Measurements from ENCODE around the gene RAB27B.

The RAB27B gene

DNA sequence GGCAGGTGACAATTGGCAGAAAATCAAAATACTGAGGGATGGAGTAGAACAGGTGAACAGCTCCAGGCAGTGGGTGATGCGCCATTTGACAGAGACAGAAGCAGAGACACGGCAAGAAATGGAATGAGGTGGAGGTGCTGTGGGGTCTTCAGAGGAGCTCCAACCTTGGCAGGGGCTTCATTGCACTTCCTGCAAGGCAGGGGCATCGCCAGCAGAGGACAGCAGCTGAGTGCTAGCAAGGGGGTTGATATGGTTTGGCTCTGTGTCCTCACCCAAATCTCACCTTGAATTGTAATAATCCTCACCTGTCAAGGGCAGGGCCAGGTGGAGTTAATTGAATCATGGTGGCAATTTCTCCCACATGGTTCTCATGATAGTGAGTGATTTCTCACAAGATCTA is 88.2 kb downstream of the RAB27B start:
- no peak for DNase-seq

DNA sequence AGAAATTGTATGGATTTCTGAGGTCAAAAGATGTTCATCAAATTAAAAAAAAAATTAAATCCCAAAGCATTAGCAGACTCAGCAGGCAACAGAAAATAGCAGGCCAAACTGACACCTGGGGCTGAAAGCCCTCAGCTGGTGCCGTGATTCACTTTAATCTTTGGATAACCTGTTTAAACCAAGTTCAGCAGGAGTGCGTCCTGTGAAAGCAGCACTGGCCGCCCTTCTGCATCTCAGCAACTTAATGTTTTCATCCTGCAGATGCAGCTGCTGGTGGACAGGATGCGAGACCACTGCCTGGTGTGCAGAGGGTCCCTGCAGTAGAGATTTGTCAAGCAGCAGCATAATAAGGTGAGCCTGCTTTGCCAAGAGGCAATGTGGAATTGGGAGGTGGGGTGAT is 89.8 kb downstream of the RAB27B start:
- no peak for DNase-seq

DNA sequence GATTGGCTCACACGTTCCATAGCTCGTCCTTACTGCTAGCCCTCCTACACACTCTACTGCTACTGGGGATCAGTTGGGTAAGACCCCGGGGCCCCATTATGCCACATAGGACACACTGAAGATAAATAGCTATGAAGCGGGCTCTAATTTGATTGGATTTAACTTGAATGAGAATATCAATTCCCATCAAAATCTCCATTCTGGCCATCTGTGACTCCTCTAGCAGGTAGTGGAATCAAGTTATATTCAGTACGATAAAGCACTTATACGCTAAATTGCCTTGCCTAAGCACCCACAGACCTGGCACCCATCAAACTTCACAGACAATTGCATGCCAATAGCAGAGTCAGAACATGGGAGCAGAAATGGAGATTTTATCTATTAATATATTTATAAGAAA is 91.1 kb downstream of the RAB27B start:
- no peak for DNase-seq

DNA sequence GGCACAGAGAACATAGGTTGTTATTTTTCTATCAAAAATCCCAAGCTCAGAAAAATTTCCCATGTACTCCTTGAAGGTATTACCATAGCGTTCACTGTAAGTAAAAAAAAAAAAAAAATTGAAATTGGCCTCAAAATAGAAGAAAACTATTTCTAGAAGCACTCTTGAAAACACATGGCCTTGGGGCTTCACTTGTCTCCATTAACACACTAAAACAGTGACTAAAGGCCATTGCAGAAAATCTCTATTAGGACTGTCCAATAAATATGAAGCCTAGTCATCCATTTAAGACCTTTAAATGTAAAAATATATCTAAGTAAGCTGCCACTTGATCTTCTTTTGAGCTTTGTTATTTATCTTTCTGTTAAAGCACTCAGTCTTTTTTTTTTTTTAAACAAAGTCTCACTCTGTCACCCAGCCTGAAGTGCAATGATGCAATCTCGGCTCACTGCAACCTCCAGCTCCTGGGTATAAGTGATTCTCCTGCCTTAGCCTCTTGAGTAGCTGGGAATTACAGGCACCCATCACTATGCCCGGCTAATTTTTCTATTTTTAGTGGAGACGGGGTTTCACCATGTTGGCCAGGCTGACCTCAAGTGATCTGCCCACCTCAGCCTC is 95.2 kb downstream of the RAB27B start:
- no peak for DNase-seq

DNA sequence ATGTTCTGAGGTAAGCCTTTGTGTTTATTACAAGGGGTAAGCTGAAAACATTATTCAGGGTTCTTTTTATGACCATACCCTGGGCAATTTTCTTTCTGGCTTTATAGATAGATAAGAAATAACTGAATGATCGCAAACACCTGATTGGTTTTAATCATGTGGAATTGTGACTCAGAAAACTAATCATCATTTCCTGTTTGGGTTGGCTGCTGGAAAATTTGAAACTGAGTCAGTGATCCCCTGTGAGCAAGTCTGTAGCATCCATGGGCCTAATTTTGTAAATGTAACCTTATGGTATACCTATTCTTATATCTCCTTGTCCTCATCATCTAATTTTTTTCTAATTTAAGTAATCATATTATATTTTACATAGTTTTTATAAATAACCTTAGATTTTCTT is 96.7 kb downstream of the RAB27B start:
- DNase-seq: no peak

DNA sequence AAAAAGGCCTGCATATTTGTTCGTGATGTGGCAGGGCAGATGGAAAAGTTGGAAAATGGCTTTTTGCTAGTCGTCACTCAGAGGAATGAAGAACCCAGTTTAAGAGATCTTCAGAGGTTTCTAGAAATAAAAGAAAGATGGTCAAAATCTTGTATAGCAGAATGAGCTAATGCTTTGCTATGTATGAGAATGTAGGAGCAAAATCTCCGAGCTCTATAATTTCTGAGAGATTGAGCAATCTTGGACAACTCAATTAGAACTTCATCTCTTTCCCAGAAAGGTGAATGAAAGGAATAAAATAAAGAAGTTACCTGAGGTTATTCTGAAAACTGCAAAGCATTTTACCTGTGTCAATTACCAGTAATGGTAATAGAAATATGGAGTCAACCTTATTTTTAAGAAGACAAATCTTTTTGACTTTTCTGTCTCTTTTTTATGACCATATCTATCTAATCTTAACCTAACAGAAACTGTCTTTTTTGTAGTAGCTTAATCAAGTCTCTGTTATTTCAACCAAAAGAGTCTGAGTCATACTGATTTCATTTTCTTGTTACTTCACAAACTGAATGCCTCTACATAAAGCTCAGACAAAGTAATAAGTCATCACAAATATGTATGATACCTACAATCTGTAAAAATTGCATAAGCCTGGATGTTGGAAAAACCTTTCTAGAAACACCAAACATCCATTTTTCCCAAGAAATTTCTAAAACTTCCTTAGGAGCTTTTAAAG is 98.5 kb downstream of the RAB27B start:
- DNase-seq: no peak

DNA sequence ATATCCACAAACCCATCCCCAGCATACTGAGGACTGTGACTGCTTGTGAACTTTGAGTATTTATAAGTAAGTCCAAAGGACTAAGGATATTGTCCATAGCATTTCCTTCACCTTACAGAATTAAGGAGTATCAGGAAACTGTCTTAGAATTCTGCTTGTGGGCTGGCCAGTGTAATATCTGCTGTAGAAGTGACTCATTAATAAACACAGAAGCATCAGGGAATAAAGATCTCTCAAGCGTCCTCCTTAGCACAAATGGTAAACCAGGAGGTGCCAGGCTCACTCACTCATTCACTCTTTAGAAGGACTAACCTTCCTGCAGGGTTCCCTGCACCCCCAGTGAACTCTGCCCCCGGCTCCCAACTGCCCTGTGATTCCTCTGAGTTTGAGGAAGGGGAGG is 100.0 kb downstream of the RAB27B start:
- no peak for DNase-seq

DNA sequence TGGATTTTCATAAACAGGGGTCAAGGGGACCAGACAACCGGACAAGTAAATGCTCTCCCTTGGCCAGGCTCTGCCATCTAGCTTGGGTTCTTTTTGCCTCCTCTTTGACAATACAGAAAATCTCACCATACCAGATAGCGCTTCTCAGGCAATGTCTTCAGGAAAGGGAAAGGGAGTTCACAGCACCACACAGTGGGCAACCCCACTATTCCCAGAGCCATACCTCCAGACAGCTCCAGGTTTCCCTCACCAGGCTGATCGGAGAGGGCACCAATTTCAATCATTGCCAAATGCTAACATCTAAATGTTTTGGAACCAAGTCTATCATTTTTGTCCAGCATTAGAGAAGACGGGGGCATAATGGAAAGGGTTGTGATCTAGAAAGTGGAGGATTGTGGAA is 102.9 kb downstream of the RAB27B start:
- DNase-seq: no peak

DNA sequence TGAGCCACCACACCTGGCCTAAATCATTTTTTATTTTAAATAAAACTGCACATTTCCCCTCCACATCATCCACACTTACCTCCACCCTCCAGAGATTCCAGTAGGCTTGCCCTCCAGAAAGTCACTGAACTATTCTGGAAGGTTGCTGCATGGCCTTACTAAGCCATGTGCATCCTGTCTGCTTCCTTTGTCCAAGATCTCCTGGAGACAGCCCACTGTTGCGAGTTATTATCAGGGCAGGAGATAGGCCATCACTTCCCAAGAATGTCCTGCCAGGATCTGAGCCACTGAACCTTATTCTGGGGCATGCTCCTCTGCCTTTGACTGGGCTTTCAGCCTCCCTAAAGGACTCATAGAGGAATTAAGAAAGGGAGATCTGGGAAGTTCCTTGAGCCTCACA is 104.2 kb downstream of the RAB27B start:
- DNase-seq: no peak

DNA sequence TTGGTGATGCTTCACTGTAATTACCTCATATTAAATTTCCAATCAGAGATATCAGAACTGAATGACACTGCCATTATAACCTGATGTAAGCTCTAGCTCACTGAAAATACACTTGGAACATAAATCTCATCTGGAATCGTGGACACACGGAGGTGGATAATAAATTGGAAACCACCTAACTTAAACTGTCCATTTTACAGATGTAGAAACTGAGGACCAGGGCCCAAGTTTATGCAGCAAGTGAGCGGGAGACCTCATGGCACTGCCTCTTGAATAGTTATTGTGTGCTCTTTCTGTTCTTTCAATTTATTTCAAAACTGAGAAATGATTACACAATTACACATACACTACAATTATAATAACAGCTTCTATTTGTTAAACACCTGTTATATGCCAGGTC is 110.2 kb downstream of the RAB27B start:
- DNase-seq: no peak

DNA sequence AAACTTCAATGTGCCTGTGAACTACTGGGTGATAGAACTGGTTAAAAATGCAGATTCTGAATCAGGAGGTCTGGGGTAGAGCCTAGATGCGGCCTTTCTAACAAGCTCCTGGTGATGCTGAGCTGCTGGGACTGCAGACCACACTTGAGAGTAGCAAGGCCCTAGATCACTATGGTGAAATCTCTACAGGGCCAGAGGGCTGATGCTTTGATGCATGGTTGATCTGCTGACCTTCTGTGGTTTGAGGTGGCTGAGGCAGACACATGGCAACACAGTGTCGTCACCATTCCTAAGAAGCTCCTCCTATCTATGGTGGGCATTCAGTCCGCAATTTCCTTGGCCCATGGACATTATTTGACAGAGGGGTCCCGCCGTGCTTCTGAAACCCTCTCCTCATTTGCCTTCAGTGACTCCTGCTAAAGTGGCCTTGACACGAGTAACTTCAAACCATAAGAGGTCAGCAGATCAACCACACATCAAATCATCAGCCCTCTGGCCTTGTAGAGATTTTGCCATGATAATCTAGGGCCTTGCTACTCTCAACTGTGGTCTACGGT is 111.2 kb downstream of the RAB27B start:
- DNase-seq: no peak

DNA sequence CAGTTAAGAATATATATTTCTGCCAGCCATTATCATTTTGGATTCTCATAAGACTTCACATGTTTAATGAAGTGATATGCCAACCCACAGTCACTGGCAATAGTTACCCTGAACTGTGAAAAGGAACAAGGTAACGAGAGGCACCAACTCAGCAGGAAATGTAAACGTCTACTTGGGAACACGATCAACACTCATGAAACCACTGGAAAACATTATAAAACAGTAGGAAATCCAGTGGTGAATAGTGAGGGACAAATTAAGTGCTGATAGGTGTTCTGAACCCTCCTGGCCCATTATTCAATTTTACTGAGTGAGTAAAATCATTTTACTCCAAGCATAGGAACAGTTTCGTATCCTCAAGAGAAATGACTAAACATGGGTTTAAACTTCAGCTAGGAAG is 113.9 kb downstream of the RAB27B start:
- no peak for DNase-seq

DNA sequence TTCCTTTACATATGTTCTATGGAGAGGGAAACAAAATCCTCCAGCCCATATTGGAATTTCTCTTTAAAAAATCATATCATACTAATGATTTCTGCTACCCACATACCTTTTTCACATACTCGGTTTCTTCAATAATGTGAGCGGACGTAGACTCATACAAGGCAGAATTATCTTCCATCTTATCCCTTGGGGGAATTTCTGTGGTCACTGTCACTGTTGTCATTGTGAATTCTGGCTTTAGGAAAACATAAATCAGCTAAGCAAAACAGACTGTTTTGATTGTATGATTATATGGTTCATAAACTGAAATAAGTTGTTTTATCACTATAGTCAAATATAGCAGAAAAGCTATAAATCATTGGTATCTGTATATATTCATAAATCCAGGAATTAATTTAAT is 114.3 kb downstream of the RAB27B start:
- DNase-seq: no peak
